K562 (cell line): ENCODE results near the gene ITGB2. TPM values are rescaled to one million over a fixed set of nuclear protein-coding genes. Genes with fewer than 3 reads are reported as not detected.
A peak's percentile ranks its signal among the peaks of the same experiment; 100 is the strongest.

Source experiments
- CBX8 ChIP-seq: fragments of 200-600 bp; sonication (generic); IDR thresholded peaks from 2 replicates; pipeline ENCODE4 v1.6.1; 2012; ENCODE audit warnings: borderline replicate concordance, mixed run types, low read depth, mild to moderate bottlenecking, moderate library complexity, mixed read lengths, low read length, control low read depth, inconsistent platforms; ENCODE audit not compliant: poor library complexity, severe bottlenecking; ENCODE audit errors: extremely low read depth
- CEBPB ChIP-seq: fragments of 450-650 bp; IDR thresholded peaks from 2 replicates; pipeline ENCODE4 v1.6.1; 2016; ENCODE audit warnings: missing genetic modification characterization, missing compliant biosample characterization
- CEBPG ChIP-seq, 3 experiments: fragments of 200-800 bp in 1 of 3; sonication (Bioruptor generic) in 1 of 3; sonication (generic) in 1 of 3; formaldehyde crosslinking in 1 of 3; IDR thresholded peaks in 2 of 3; conservative IDR thresholded peaks in 1 of 3; 2 replicates each; pipeline versions ENCODE4 v1.6.1 to v1.8.0; 2016 to 2022; ENCODE audit warnings: missing compliant biosample characterization in 2 of 3, missing genetic modification characterization in 2 of 3, mild to moderate bottlenecking in 1 of 3, missing genetic modification reagents in 1 of 3
- CSDE1 ChIP-seq, 2 experiments: fragments of 450-650 bp; IDR thresholded peaks; 2 replicates each; pipeline ENCODE4 v1.6.1; 2016; ENCODE audit warnings: mild to moderate bottlenecking in 1 of 2
- ELF2 ChIP-seq: fragments of 250-450 bp; sonication (Bioruptor Pico); IDR thresholded peaks from 2 replicates; pipeline ENCODE4 v1.5.0; 2021; ENCODE audit warnings: mild to moderate bottlenecking
- FIP1L1 ChIP-seq: fragments of 200-400 bp; formaldehyde crosslinking; IDR thresholded peaks from 2 replicates; pipeline ENCODE4 v1.6.1; 2018; ENCODE audit warnings: mild to moderate bottlenecking, low read depth, low read length; ENCODE audit not compliant: poor library complexity, severe bottlenecking
- FOSL1 ChIP-seq: fragments of 200-800 bp; sonication (Bioruptor generic); conservative IDR thresholded peaks from 2 replicates; pipeline ENCODE4 v1.6.1; 2016; ENCODE audit warnings: missing genetic modification characterization, missing compliant biosample characterization
- HNRNPK ChIP-seq: fragments of 200-400 bp; formaldehyde crosslinking; IDR thresholded peaks from one replicate; pipeline ENCODE4 v1.6.1; 2018; ENCODE audit warnings: mild to moderate bottlenecking, low read depth, low read length; ENCODE audit not compliant: poor library complexity, severe bottlenecking
- HNRNPUL1 ChIP-seq: fragments of 200-400 bp; formaldehyde crosslinking; IDR thresholded peaks from 2 replicates; pipeline ENCODE4 v1.6.1; 2017; ENCODE audit warnings: low read length
- KDM1A ChIP-seq, 2 experiments: fragments of 450-650 bp; IDR thresholded peaks; 2 replicates each; pipeline ENCODE4 v1.6.1; 2016; ENCODE audit warnings: mild to moderate bottlenecking in 2 of 2
- KHSRP ChIP-seq: fragments of 450-650 bp; IDR thresholded peaks from 2 replicates; pipeline ENCODE4 v1.6.1; 2017
- LEF1 ChIP-seq: fragments of 450-650 bp; IDR thresholded peaks from 2 replicates; pipeline ENCODE4 v1.6.1; 2016; ENCODE audit warnings: mild to moderate bottlenecking
- NR1H2 ChIP-seq: sonication (generic); formaldehyde crosslinking; IDR thresholded peaks from 2 replicates; pipeline ENCODE4 v1.4.0; 2020; ENCODE audit warnings: mild to moderate bottlenecking, missing genetic modification reagents
- RBBP5 ChIP-seq: fragments of 200-600 bp; sonication (generic); IDR thresholded peaks from 2 replicates; pipeline ENCODE4 v1.6.1; 2012; ENCODE audit warnings: borderline replicate concordance, mild to moderate bottlenecking, low read length, control low read depth, inconsistent platforms; ENCODE audit not compliant: insufficient read depth, poor library complexity, severe bottlenecking
- SMC3 ChIP-seq: conservative IDR thresholded peaks from 2 replicates; pipeline ENCODE4 v1.6.1; 2011; ENCODE audit warnings: low read depth, low read length, improper control_type of control experiment; ENCODE audit not compliant: insufficient read depth
- TOE1 ChIP-seq, 2 experiments: fragments of 450-650 bp in 1 of 2; sonication (generic) in 1 of 2; formaldehyde crosslinking in 1 of 2; IDR thresholded peaks; 2 replicates each; pipeline versions ENCODE4 v1.7.1 to v1.8.0; 2016 to 2022; ENCODE audit warnings: borderline replicate concordance in 2 of 2, mild to moderate bottlenecking in 2 of 2, antibody characterized with exemption in 1 of 2, inconsistent platforms in 1 of 2, low read depth in 1 of 2, missing genetic modification reagents in 1 of 2, moderate library complexity in 1 of 2
- ZNF140 ChIP-seq: fragments of 250-450 bp; sonication (Bioruptor Pico); IDR thresholded peaks from 2 replicates; pipeline ENCODE4 v1.8.0; 2021; ENCODE audit warnings: moderate library complexity, mild to moderate bottlenecking, inconsistent platforms
- ZNF347 ChIP-seq: fragments of 450-650 bp; formaldehyde crosslinking; IDR thresholded peaks from 2 replicates; pipeline ENCODE4 v1.4.0; 2020; ENCODE audit warnings: low read depth, mild to moderate bottlenecking, moderate library complexity
- ZNF75A ChIP-seq: fragments of 450-650 bp; formaldehyde crosslinking; IDR thresholded peaks from 2 replicates; pipeline ENCODE4 v1.4.0; 2020; ENCODE audit warnings: mild to moderate bottlenecking
- ZNF780A ChIP-seq: fragments of 250-450 bp; sonication (Bioruptor Pico); IDR thresholded peaks from 2 replicates; pipeline ENCODE4 v1.5.0; 2021; ENCODE audit warnings: mild to moderate bottlenecking
- polyA plus RNA-seq, 8 experiments: library from polyadenylated mRNA; depleted of rRNA in 4 of 8; stranded (reverse) in 5 of 8; unstranded in 3 of 8; fragments of >200 nt; fragmentation: Nextera tagmentation in 2 of 8; fragmentation: Illumina TruSeq in 1 of 8; extraction: Ambion mirVana in 2 of 8; extraction: Trizol in 1 of 8; gene quantifications; 2 replicates each; pipeline versions ENCODE4 v1.2.1 to v1.2.3, GENCODE V29; 2011 to 2014; ENCODE audit warnings: inconsistent platforms in 1 of 8, missing spikeins in 1 of 8
- total RNA-seq, 7 experiments: library from RNA; depleted of rRNA in 6 of 7; stranded (reverse); fragments of >200 nt in 6 of 7; fragmentation: Illumina TruSeq in 2 of 7; extraction: Trizol in 2 of 7; gene quantifications; 2 replicates each; pipeline versions ENCODE4 v1.2.1 to v1.2.3, GENCODE V29; 2011 to 2021; ENCODE audit warnings: low replicate concordance in 1 of 7
- TF ChIP-seq, protein P1 (sequence below), 2 experiments: fragments of 250-450 bp in 1 of 2; fragments of 450-650 bp in 1 of 2; sonication (Bioruptor Pico) in 1 of 2; IDR thresholded peaks; 2 replicates each; pipeline versions ENCODE4 v1.6.1 to v1.8.0; 2016 to 2021; ENCODE audit warnings: mild to moderate bottlenecking in 2 of 2, moderate library complexity in 2 of 2, missing compliant biosample characterization in 1 of 2, missing genetic modification characterization in 1 of 2
- TF ChIP-seq, protein P2 (sequence below): sonication (generic); formaldehyde crosslinking; IDR thresholded peaks from 2 replicates; pipeline ENCODE4 v1.8.0; 2022; ENCODE audit warnings: mild to moderate bottlenecking, low read depth, missing genetic modification reagents
- TF ChIP-seq, protein P3 (sequence below): IDR thresholded peaks from 2 replicates; pipeline ENCODE4 v1.6.1; 2012; ENCODE audit warnings: low read depth, low read length, improper control_type of control experiment, borderline replicate concordance

Gene ITGB2
- total and polyA plus RNA-seq, 9 of the 15 experiments (the other 6 are each of a cell fraction or from before 2014, with no cell fraction given) = 0.07 to 1.3 (median 0.51) TPM; not detected in 2

- TF ChIP-seq, protein P1, sequence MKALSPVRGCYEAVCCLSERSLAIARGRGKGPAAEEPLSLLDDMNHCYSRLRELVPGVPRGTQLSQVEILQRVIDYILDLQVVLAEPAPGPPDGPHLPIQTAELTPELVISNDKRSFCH (CRISPR knock-in tag; IDR thresholded peaks at IDR 0.05) = no peak
- TF ChIP-seq, protein P1 (tag; IDR thresholded peaks at IDR 0.05) = no peak
- no peak for TF ChIP-seq FIP1L1
- no peak for TF ChIP-seq KDM1A (IDR thresholded peaks at IDR 0.05)
- no peak for TF ChIP-seq CEBPB
- no peak for TF ChIP-seq NR1H2 (CRISPR knock-in tag)
- 0 out of 2 replicates have a peak, but pooled peaks have one; percentile 24 for TF ChIP-seq SMC3
- TF ChIP-seq KHSRP = no peak
- no peak for TF ChIP-seq ZNF780A (CRISPR knock-in tag)
- TF ChIP-seq, protein P2, sequence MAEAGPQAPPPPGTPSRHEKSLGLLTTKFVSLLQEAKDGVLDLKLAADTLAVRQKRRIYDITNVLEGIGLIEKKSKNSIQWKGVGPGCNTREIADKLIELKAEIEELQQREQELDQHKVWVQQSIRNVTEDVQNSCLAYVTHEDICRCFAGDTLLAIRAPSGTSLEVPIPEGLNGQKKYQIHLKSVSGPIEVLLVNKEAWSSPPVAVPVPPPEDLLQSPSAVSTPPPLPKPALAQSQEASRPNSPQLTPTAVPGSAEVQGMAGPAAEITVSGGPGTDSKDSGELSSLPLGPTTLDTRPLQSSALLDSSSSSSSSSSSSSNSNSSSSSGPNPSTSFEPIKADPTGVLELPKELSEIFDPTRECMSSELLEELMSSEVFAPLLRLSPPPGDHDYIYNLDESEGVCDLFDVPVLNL (CRISPR knock-in tag) = no peak
- TF ChIP-seq TOE1 (IDR thresholded peaks at IDR 0.05; ENCODE audit: borderline replicate concordance) = no peak
- TF ChIP-seq TOE1 (CRISPR knock-in tag; IDR thresholded peaks at IDR 0.05; ENCODE audit: borderline replicate concordance, low read depth) = no peak
- TF ChIP-seq CSDE1 (IDR thresholded peaks at IDR 0.05) = no peak
- no peak for TF ChIP-seq ELF2 (CRISPR knock-in tag)
- TF ChIP-seq ZNF347 (CRISPR knock-in tag) = no peak
- no peak for TF ChIP-seq ZNF140 (CRISPR knock-in tag)
- no peak for TF ChIP-seq LEF1
- no peak for TF ChIP-seq CBX8
- TF ChIP-seq HNRNPUL1 = no peak
- TF ChIP-seq RBBP5 = peak; percentile 34
- TF ChIP-seq, protein P3, sequence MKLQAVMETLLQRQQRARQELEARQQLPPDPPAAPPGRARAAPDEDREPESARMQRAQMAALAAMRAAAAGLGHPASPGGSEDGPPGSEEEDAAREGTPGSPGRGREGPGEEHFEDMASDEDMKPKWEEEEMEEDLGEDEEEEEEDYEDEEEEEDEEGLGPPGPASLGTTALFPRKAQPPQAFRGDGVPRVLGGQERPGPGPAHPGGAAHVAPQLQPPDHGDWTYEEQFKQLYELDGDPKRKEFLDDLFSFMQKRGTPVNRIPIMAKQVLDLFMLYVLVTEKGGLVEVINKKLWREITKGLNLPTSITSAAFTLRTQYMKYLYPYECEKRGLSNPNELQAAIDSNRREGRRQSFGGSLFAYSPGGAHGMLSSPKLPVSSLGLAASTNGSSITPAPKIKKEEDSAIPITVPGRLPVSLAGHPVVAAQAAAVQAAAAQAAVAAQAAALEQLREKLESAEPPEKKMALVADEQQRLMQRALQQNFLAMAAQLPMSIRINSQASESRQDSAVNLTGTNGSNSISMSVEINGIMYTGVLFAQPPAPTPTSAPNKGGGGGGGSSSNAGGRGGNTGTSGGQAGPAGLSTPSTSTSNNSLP = no peak
- TF ChIP-seq ZNF75A = no peak
- no peak for TF ChIP-seq HNRNPK
- no peak for TF ChIP-seq CEBPG (CRISPR knock-in tag; IDR thresholded peaks at IDR 0.05)
- no peak for TF ChIP-seq CEBPG (tag; conservative IDR thresholded peaks at IDR 0.05 in 1 of 2, IDR thresholded peaks at IDR 0.05 in 1 of 2)
- TF ChIP-seq FOSL1 (tag) = peak; percentile 39
Observed at GRCh38 chr21:44940116-44940631, 19.5 kb upstream of the ITGB2 start (continued).
